ENCODE results near the gene CTNNAL1. TPM values are rescaled to one million over a fixed set of nuclear protein-coding genes. Genes with fewer than 3 reads are reported as not detected.

CTNNAL1 gene
- total RNA-seq, 4 donors from 2014 or later = 66.3 to 111 (median 83.1) TPM

GRCh38 chr9:109035684-109036423 lies 22.6 kb upstream of the CTNNAL1 start:
- Histone ChIP-seq H3K27ac (peak overlapping the region in 3 of 4 donors; percentile 13 to 49 (median 46)), H3K4me3 (no peak overlapping the region), H3K27me3 (no peaks in the 10 kb centered on the region), H3K4me1 (peaks cover 7 to 37% (median 9%) of the 10 kb centered on the region in 3 donors), H3K36me3 (peaks cover 0 to 46% of the 10 kb centered on the region in 2 donors), H3K9me3 (no peaks in the 10 kb centered on the region)
- peak; percentile 80 for ATAC-seq
- WGBS, 2 donors (ENCODE audit: low coverage in 1 of 2) = 33 to 62% methylated on average over 2 of the region's 2 CpGs
- TF ChIP-seq POLR2A (IDR thresholded peaks at IDR 0.05) (no peak), POLR2AphosphoS5 (IDR thresholded peaks at IDR 0.05) (peak; percentile 77)

- peaks cover 0 to 44% of the 10 kb centered on the region in 2 donors for H3K36me3 ChIP-seq
- WGBS, 2 donors (ENCODE audit: low coverage in 1 of 2) = 89 to 95% methylated on average over 6 of the region's 6 CpGs
- peaks cover 7 to 37% (median 9%) of the 10 kb centered on the region in 3 donors for H3K4me1 ChIP-seq
- no peak overlapping the region for H3K27ac ChIP-seq
- H3K9me3 ChIP-seq = no peaks in the 10 kb centered on the region
- H3K27me3 ChIP-seq = no peaks in the 10 kb centered on the region
- ATAC-seq = no peak
- TF ChIP-seq POLR2A (IDR thresholded peaks at IDR 0.05) (no peak), EP300 (IDR thresholded peaks at IDR 0.05) (no peak), CTCF (IDR thresholded peaks at IDR 0.05) (no peak), POLR2AphosphoS5 (IDR thresholded peaks at IDR 0.05) (no peak)
- no peak overlapping the region for H3K4me3 ChIP-seq
These were observed 20.8 kb upstream of the CTNNAL1 start for GRCh38 chr9:109033941-109034700.

- no peaks in the 10 kb centered on the region for H3K27me3 ChIP-seq
- peaks cover 6 to 32% (median 10%) of the 10 kb centered on the region in 3 donors for H3K4me1 ChIP-seq
- peaks cover 0 to 39% of the 10 kb centered on the region in 2 donors for H3K36me3 ChIP-seq
- no peak for ATAC-seq
- no peak overlapping the region for H3K27ac ChIP-seq
- no peak overlapping the region for H3K4me3 ChIP-seq
- H3K9me3 ChIP-seq = no peaks in the 10 kb centered on the region
- 92 to 93% methylated on average over 3 of the region's 3 CpGs for WGBS, 2 donors (ENCODE audit: low coverage in 1 of 2)
- TF ChIP-seq EP300 (IDR thresholded peaks at IDR 0.05) = no peak
- TF ChIP-seq CTCF (IDR thresholded peaks at IDR 0.05) = no peak
- TF ChIP-seq POLR2AphosphoS5 (IDR thresholded peaks at IDR 0.05) = no peak
- TF ChIP-seq POLR2A (IDR thresholded peaks at IDR 0.05) = no peak
These were observed 17.9 kb upstream of the CTNNAL1 start for GRCh38 chr9:109031241-109031640.

- Histone ChIP-seq H3K27me3 (no peaks in the 10 kb centered on the region), H3K9me3 (no peaks in the 10 kb centered on the region)
- 90 to 95% methylated on average over 3 to 4 of the region's 4 CpGs for WGBS, 2 donors (ENCODE audit: low coverage in 1 of 2)
These were observed 17.1 kb upstream of the CTNNAL1 start for GRCh38 chr9:109030426-109030825.

More at GRCh38 chr9:109030426-109030825, 17.1 kb upstream of the CTNNAL1 start:
- TF ChIP-seq POLR2AphosphoS5 (IDR thresholded peaks at IDR 0.05) (no peak), EP300 (IDR thresholded peaks at IDR 0.05) (no peak), POLR2A (IDR thresholded peaks at IDR 0.05) (no peak), CTCF (IDR thresholded peaks at IDR 0.05) (no peak)
- Histone ChIP-seq H3K36me3 (peaks cover 0 to 36% of the 10 kb centered on the region in 2 donors), H3K4me1 (peaks cover 8 to 32% (median 8%) of the 10 kb centered on the region in 3 donors), H3K4me3 (no peak overlapping the region), H3K27ac (no peak overlapping the region)
- no peak for ATAC-seq
